Fibroblast of lung (primary cell): Measurements from ENCODE around the gene SEMA5A. TPM values are rescaled to one million over a fixed set of nuclear protein-coding genes. Genes with fewer than 3 reads are reported as not detected.
A peak's percentile ranks its signal among the peaks of the same experiment; 100 is the strongest.

ENCODE experiments used
- DNase-seq, 2 donors: peaks; one replicate each; pipeline versions ENCODE4 v3.0.0 to v3.0.0-alpha.2; 2010; ENCODE audit warnings: low read depth in 2 of 2
- H2AFZ ChIP-seq: 2 replicates; pipeline ENCODE4 v1.5.1; 2012; ENCODE audit warnings: low read length, control low read depth, inconsistent platforms
- H3K27ac ChIP-seq: 2 replicates; pipeline ENCODE4 v1.5.1; 2011; ENCODE audit warnings: low read length, control low read depth; ENCODE audit not compliant: insufficient read depth
- H3K27me3 ChIP-seq: 2 replicates; pipeline ENCODE4 v1.5.1; 2011; ENCODE audit warnings: mild to moderate bottlenecking, low read length; ENCODE audit not compliant: control insufficient read depth, insufficient read depth
- H3K36me3 ChIP-seq: 2 replicates; pipeline ENCODE4 v1.5.1; 2011; ENCODE audit warnings: low read length; ENCODE audit not compliant: control insufficient read depth, insufficient read depth
- H3K4me1 ChIP-seq: 2 replicates; pipeline ENCODE4 v1.5.1; 2011; ENCODE audit warnings: low read length; ENCODE audit not compliant: control insufficient read depth, insufficient read depth; ENCODE audit errors: extremely low read depth
- H3K4me2 ChIP-seq: 2 replicates; pipeline ENCODE4 v1.5.1; 2011; ENCODE audit warnings: low read length, control low read depth; ENCODE audit not compliant: insufficient read depth; ENCODE audit errors: extremely low read depth
- H3K4me3 ChIP-seq, 4 experiments: fragments of 200-600 bp in 1 of 4; sonication (generic) in 1 of 4; replicated peaks in 1 of 4; 2 replicates each; pipeline ENCODE4 v1.5.1; 2011 to 2016; ENCODE audit warnings: low read length in 4 of 4, low read depth in 3 of 4, mild to moderate bottlenecking in 3 of 4, control low read depth in 2 of 4, inconsistent platforms in 1 of 4, mixed read lengths in 1 of 4; ENCODE audit not compliant: insufficient read depth in 1 of 4; ENCODE audit errors: control extremely low read depth in 1 of 4
- H3K79me2 ChIP-seq: 2 replicates; pipeline ENCODE4 v1.5.1; 2012; ENCODE audit warnings: mild to moderate bottlenecking, low read length, inconsistent platforms; ENCODE audit not compliant: control insufficient read depth, insufficient read depth
- H3K9ac ChIP-seq: 2 replicates; pipeline ENCODE4 v1.5.1; 2011; ENCODE audit warnings: mild to moderate bottlenecking, low read length, control low read depth; ENCODE audit not compliant: insufficient read depth
- H3K9me3 ChIP-seq: 2 replicates; pipeline ENCODE4 v1.5.1; 2012; ENCODE audit warnings: low read depth, low read length; ENCODE audit not compliant: control insufficient read depth, insufficient read depth
- H4K20me1 ChIP-seq: 2 replicates; pipeline ENCODE4 v1.5.1; 2011; ENCODE audit warnings: low read length; ENCODE audit not compliant: control insufficient read depth, insufficient read depth; ENCODE audit errors: extremely low read depth
- CTCF ChIP-seq, 2 donors: IDR thresholded peaks in 1 of 2; conservative IDR thresholded peaks in 1 of 2; 1 replicate in 1 of 2; 2 replicates in 1 of 2; pipeline ENCODE4 v1.5.1; 2011 to 2012; ENCODE audit warnings: low read length in 2 of 2, control low read depth in 1 of 2, inconsistent platforms in 1 of 2, low read depth in 1 of 2, mild to moderate bottlenecking in 1 of 2
- EZH2 ChIP-seq: IDR thresholded peaks from 2 replicates; pipeline ENCODE4 v1.5.1; 2012; ENCODE audit warnings: low read length, control low read depth, mild to moderate bottlenecking; ENCODE audit errors: missing control alignments
- polyA plus RNA-seq, 2 donors: library from polyadenylated mRNA; depleted of rRNA in 1 of 2; stranded (reverse) in 1 of 2; unstranded in 1 of 2; fragments of >200 nt; gene quantifications; 2 replicates each; pipeline ENCODE4 v1.2.1, GENCODE V29; 2011 to 2012; ENCODE audit warnings: missing spikeins in 1 of 2
- total RNA-seq: library from RNA; depleted of rRNA; stranded (reverse); fragments of >200 nt; gene quantifications from 2 replicates; pipeline ENCODE4 v1.2.1, GENCODE V29; 2014

Gene SEMA5A
- total and polyA plus RNA-seq, 2 donors (not counting 1 experiment from before 2014, with no cell fraction given), result 30.6 to 49.0 TPM

GRCh38 chr5:9201761-9202160, 344.1 kb downstream of the SEMA5A start:
- H4K20me1 ChIP-seq, result no peaks in the 10 kb centered on the region
- no peak overlapping the region for H2AFZ ChIP-seq
- no peaks in the 10 kb centered on the region for H3K27me3 ChIP-seq
- TF ChIP-seq CTCF (conservative IDR thresholded peaks at IDR 0.05 in 1 of 2, IDR thresholded peaks at IDR 0.05 in 1 of 2; ENCODE audit: low read depth in 1 of 2, low read length in 2 of 2) (no peak), EZH2 (no peak)
- H3K36me3 ChIP-seq, result no peaks in the 10 kb centered on the region
- H3K9me3 ChIP-seq, result no peaks in the 10 kb centered on the region
- H3K4me3 ChIP-seq, result no peak overlapping the region
- no peaks in the 10 kb centered on the region for H3K79me2 ChIP-seq
- peak; percentile 13 to 56 for DNase-seq
- H3K4me1 ChIP-seq, result peaks cover 8% of the 10 kb centered on the region
- H3K27ac ChIP-seq, result no peak overlapping the region
- H3K9ac ChIP-seq, result no peak overlapping the region
- H3K4me2 ChIP-seq, result no peak overlapping the region

GRCh38 chr5:9201011-9201410, 344.9 kb downstream of the SEMA5A start:
- Histone ChIP-seq H3K4me1 (peaks cover 13% of the 10 kb centered on the region), H3K9me3 (no peaks in the 10 kb centered on the region), H3K27me3 (no peaks in the 10 kb centered on the region), H3K4me3 (no peak overlapping the region), H2AFZ (no peak overlapping the region), H3K4me2 (no peak overlapping the region), H3K36me3 (no peaks in the 10 kb centered on the region), H4K20me1 (no peaks in the 10 kb centered on the region), H3K27ac (no peak overlapping the region), H3K9ac (no peak overlapping the region), H3K79me2 (no peaks in the 10 kb centered on the region)
- TF ChIP-seq CTCF (conservative IDR thresholded peaks at IDR 0.05 in 1 of 2, IDR thresholded peaks at IDR 0.05 in 1 of 2; ENCODE audit: low read depth in 1 of 2, low read length in 2 of 2) (no peak), EZH2 (no peak)
- no peak for DNase-seq

GRCh38 chr5:9198394-9198793, 347.5 kb downstream of the SEMA5A start:
- peaks cover 19% of the 10 kb centered on the region for H3K4me1 ChIP-seq
- no peak overlapping the region for H3K27ac ChIP-seq
- H3K79me2 ChIP-seq, result no peaks in the 10 kb centered on the region
- no peak overlapping the region for H3K4me3 ChIP-seq
- H3K36me3 ChIP-seq, result no peaks in the 10 kb centered on the region
- no peak overlapping the region for H3K4me2 ChIP-seq
- H2AFZ ChIP-seq, result no peak overlapping the region
- no peaks in the 10 kb centered on the region for H4K20me1 ChIP-seq
- H3K9ac ChIP-seq, result no peak overlapping the region
- DNase-seq, result peak; percentile 48 to 53
- TF ChIP-seq EZH2 (no peak), CTCF (conservative IDR thresholded peaks at IDR 0.05 in 1 of 2, IDR thresholded peaks at IDR 0.05 in 1 of 2; ENCODE audit: low read depth in 1 of 2, low read length in 2 of 2) (no peak)
- no peaks in the 10 kb centered on the region for H3K9me3 ChIP-seq
- no peaks in the 10 kb centered on the region for H3K27me3 ChIP-seq
